CD4-positive, alpha-beta memory T cell (primary cell): ENCODE data around the gene DENND2A. TPM values are rescaled to one million over a fixed set of nuclear protein-coding genes. Genes with fewer than 3 reads are reported as not detected.
A peak's percentile ranks its signal among the peaks of the same experiment; 100 is the strongest.

Experiments
- CTCF ChIA-PET: fragments of 350-600 bp; sonication (Branson Sonifier 250); formaldehyde crosslinking; loops from one replicate; lab custom pipeline; 2021; ENCODE audit warnings: inconsistent platforms; ENCODE audit not compliant: partially characterized antibody; lab: Charles Lee
- POLR2A ChIA-PET: fragments of 350-600 bp; sonication (Branson Sonifier 250); formaldehyde crosslinking; loops from one replicate; lab custom pipeline; 2021; ENCODE audit not compliant: partially characterized antibody; lab: Charles Lee
- DNase-seq, 5 donors: peaks; one replicate each; pipeline versions ENCODE4 v3.0.0 to v3.0.0-alpha.2; 2020 to 2022; ENCODE audit warnings: mixed read lengths in 1 of 5
- H3K27ac ChIP-seq: one replicate; pipeline ENCODE4 v1.7.0; 2013; ENCODE audit warnings: low read depth, low read length
- H3K27me3 ChIP-seq: 2 replicates; pipeline ENCODE4 v1.7.0; 2013; ENCODE audit warnings: mild to moderate bottlenecking, low read length, moderate library complexity; ENCODE audit not compliant: insufficient read depth
- H3K36me3 ChIP-seq: 2 replicates; pipeline ENCODE4 v1.7.0; 2013; ENCODE audit warnings: mild to moderate bottlenecking, low read length, moderate library complexity; ENCODE audit not compliant: insufficient read depth
- H3K4me1 ChIP-seq: 2 replicates; pipeline ENCODE4 v1.7.0; 2013; ENCODE audit warnings: mild to moderate bottlenecking, low read length, moderate library complexity; ENCODE audit not compliant: insufficient read depth
- H3K4me3 ChIP-seq, 2 donors: one replicate each; pipeline ENCODE4 v1.7.0; 2013; ENCODE audit warnings: low read length in 2 of 2, mild to moderate bottlenecking in 1 of 2
- H3K9me3 ChIP-seq, 2 donors: one replicate each; pipeline ENCODE4 v1.7.0; 2013; ENCODE audit warnings: low read length in 2 of 2, control low read depth in 1 of 2; ENCODE audit not compliant: control insufficient read depth in 1 of 2
- H3K27ac Mint-ChIP-seq, 7 donors: one replicate each; pipeline ENCODE4 v1.8.0; 2020 to 2021; ENCODE audit warnings: mixed read lengths in 7 of 7, mild to moderate bottlenecking in 6 of 7, inconsistent platforms in 3 of 7, moderate library complexity in 3 of 7
- H3K27me3 Mint-ChIP-seq, 2 donors: one replicate each; pipeline ENCODE4 v1.8.0; 2020 to 2021; ENCODE audit warnings: mixed read lengths in 2 of 2
- H3K36me3 Mint-ChIP-seq, 2 donors: one replicate each; pipeline ENCODE4 v1.8.0; 2020 to 2021; ENCODE audit warnings: mixed read lengths in 2 of 2, inconsistent platforms in 1 of 2, mild to moderate bottlenecking in 1 of 2
- H3K4me1 Mint-ChIP-seq, 4 donors: one replicate each; pipeline ENCODE4 v1.8.0; 2020 to 2021; ENCODE audit warnings: mixed read lengths in 4 of 4, mild to moderate bottlenecking in 1 of 4
- H3K4me3 Mint-ChIP-seq, 8 donors: one replicate each; pipeline ENCODE4 v1.8.0; 2020 to 2021; ENCODE audit warnings: mixed read lengths in 8 of 8, mild to moderate bottlenecking in 7 of 8, moderate library complexity in 6 of 8, inconsistent platforms in 3 of 8
- H3K9me3 Mint-ChIP-seq, 8 donors: one replicate each; pipeline ENCODE4 v1.8.0; 2020 to 2021; ENCODE audit warnings: mixed read lengths in 8 of 8, mild to moderate bottlenecking in 5 of 8, inconsistent platforms in 3 of 8, moderate library complexity in 1 of 8
- intact Hi-C: fragments of 100-400 bp; cut with micrococcal nuclease; formaldehyde crosslinking; loops from one replicate; pipeline ENCODE4 v1.15.1; 2023
- polyA plus RNA-seq, 2 donors: library from polyadenylated mRNA; unstranded; fragments of 300-500 nt; fragmentation: Illumina TruSeq; gene quantifications; one replicate each; pipeline ENCODE4 v1.2.3, GENCODE V29; 2021
- total RNA-seq, 2 experiments: library from RNA; stranded (reverse); gene quantifications; one replicate each; pipeline ENCODE4 v1.2.3, GENCODE V29; 2021

Gene DENND2A
- total and polyA plus RNA-seq, 4 experiments from 2014 or later: not detected

DNA sequence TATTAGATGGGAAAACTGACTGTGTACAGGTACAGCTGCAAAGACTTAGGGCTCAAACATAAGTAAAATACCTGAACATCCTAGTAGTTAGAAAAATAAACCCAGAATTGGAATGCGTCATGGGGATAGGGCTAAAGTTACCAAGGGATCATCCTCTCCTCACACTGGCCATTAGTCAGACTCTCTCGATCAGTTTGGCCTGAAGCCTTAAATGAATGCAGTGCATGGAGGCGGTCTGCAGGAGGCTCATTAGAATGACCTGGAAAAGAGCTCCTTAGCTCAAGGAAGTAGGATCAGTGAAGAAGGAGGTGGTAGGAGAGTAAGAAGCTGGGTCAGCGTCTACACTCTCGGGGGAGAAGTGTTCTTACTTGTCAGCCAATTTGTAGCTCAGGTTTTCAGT lies 35.3 kb downstream of the DENND2A start:
- no peaks in the 10 kb centered on the region for H3K4me1 ChIP-seq
- Mint-ChIP-seq H3K27ac (no peak overlapping the region), H3K27me3 (peaks cover 3 to 4% of the 10 kb centered on the region in 2 donors), H3K4me1 (no peaks in the 10 kb centered on the region), H3K4me3 (no peak overlapping the region), H3K9me3 (no peaks in the 10 kb centered on the region), H3K36me3 (no peaks in the 10 kb centered on the region)
- DNase-seq: no peak
- intact Hi-C loops: no loop called here
- H3K9me3 ChIP-seq: no peaks in the 10 kb centered on the region
- ChIA-PET POLR2A (no interaction called here), CTCF (no interaction called here)
- H3K27ac ChIP-seq: no peak overlapping the region
- H3K4me3 ChIP-seq: no peak overlapping the region
- H3K27me3 ChIP-seq: no peaks in the 10 kb centered on the region
- no peaks in the 10 kb centered on the region for H3K36me3 ChIP-seq

DNA sequence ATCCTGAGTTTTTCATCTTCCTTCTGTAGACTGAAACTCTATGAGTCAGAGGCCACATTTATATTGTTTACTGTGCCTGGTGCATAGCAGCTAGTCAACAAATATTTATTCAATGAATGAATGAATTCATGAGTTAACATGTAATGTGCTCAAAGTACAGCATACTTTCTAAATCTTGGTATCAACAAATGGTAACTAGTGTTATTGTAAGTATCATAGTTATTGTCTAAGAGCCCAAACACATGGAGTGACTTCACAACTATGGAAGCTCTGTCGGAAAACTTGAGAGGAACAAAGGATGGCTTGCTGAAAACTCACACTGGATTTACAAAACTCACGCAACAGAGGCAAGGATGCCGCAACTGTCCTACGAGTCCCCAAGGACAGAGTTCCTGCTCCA lies 35.9 kb downstream of the DENND2A start:
- Histone ChIP-seq H3K4me1 (no peaks in the 10 kb centered on the region), H3K36me3 (no peaks in the 10 kb centered on the region), H3K9me3 (no peaks in the 10 kb centered on the region), H3K27me3 (no peaks in the 10 kb centered on the region), H3K4me3 (no peak overlapping the region), H3K27ac (no peak overlapping the region)
- ChIA-PET POLR2A (no interaction called here), CTCF (no interaction called here)
- Mint-ChIP-seq H3K27me3 (peaks cover 6 to 8% of the 10 kb centered on the region in 2 donors), H3K4me1 (no peaks in the 10 kb centered on the region), H3K36me3 (no peaks in the 10 kb centered on the region), H3K9me3 (no peaks in the 10 kb centered on the region), H3K4me3 (no peak overlapping the region), H3K27ac (no peak overlapping the region)
- intact Hi-C loops: no loop called here
- DNase-seq: no peak

DNA sequence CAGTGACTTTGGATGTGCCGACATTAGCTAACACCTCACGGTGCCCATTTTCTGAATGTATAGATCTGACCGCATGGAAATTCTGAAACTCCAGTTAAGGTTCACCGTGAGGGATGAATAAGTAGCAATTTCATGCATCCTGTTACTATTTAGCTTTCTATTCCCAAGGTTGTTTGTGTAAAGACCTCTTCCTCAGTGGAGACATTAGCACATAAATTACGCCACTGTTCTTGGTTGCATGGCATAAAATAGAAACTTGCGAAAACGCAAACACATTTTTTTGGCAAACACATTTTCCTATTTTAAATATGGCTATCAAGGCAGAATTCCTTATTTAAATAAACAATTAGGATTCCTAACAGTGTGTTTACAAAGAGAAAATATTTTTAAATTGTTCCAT lies 36.5 kb downstream of the DENND2A start:
- intact Hi-C loops: no loop called here
- ChIA-PET POLR2A (no interaction called here), CTCF (no interaction called here)
- H3K27me3 Mint-ChIP-seq: peaks cover 6 to 8% of the 10 kb centered on the region in 2 donors
- H3K9me3 Mint-ChIP-seq: no peaks in the 10 kb centered on the region
- no peak overlapping the region for H3K4me3 Mint-ChIP-seq
- no peaks in the 10 kb centered on the region for H3K4me1 ChIP-seq
- H3K4me3 ChIP-seq: no peak overlapping the region
- no peaks in the 10 kb centered on the region for H3K36me3 Mint-ChIP-seq
- no peaks in the 10 kb centered on the region for H3K27me3 ChIP-seq
- H3K9me3 ChIP-seq: no peaks in the 10 kb centered on the region
- no peaks in the 10 kb centered on the region for H3K36me3 ChIP-seq
- no peak overlapping the region for H3K27ac Mint-ChIP-seq
- no peak for DNase-seq
- H3K27ac ChIP-seq: no peak overlapping the region
- no peaks in the 10 kb centered on the region for H3K4me1 Mint-ChIP-seq

DNA sequence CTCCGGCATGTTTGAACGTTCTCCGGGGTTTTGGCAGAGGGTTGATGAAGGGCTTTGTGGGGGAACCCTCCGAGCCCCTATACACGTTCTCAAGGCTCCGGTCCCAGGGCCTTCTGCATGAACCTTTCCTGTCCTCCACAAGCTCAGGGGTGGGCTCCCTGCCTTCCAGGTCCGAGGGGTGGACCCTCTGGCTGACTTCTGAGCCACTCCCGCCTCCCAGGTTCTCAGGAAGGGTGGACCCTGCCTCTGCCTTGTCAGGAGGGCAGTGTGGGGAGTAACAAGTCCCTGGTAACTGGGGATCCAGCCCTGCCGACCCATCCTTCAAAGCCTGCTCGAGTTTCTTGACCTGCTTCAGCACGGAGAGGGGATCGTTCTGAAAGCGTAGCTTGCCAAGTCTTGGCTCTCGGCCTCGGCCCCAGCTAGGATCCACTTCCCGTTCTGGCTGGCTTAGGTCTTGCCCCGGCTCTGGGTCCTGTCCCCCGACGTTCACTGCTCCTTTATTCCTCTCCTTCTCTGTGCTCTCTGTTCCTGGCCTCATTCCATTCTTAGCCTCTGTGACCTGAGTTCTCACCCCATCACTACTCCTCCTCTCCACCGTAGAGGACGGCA lies 38.9 kb downstream of the DENND2A start:
- intact Hi-C loops: no loop called here
- Histone ChIP-seq H3K4me1 (no peaks in the 10 kb centered on the region), H3K9me3 (no peaks in the 10 kb centered on the region), H3K27ac (no peak overlapping the region), H3K4me3 (no peak overlapping the region), H3K36me3 (no peaks in the 10 kb centered on the region), H3K27me3 (no peaks in the 10 kb centered on the region)
- Mint-ChIP-seq H3K9me3 (no peaks in the 10 kb centered on the region), H3K27me3 (peaks cover 8 to 11% of the 10 kb centered on the region in 2 donors), H3K27ac (no peak overlapping the region), H3K36me3 (no peaks in the 10 kb centered on the region), H3K4me1 (no peaks in the 10 kb centered on the region), H3K4me3 (no peak overlapping the region)
- DNase-seq: no peak
- POLR2A ChIA-PET: no interaction called here
- CTCF ChIA-PET: no interaction called here

DNA sequence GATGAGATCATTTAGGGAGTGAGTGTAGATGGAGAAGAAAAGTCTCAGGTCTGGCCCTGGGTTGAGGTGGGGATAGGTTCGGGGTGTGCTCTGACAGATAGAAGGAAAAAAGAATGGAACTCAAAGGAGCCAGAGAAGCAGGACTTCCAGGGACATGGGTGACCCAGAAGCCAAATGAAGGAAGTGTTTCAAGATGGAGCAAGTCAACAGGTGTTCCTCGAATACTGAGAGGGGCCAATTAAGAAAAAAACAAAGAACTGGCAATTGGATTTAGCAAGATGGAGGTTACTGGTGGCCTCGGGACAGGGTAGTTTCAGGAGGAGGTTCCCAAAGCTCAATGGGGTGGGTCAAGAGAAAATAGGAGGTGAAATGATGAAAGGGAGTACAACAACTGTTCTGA lies 40.3 kb downstream of the DENND2A start:
- intact Hi-C loops: no loop called here
- CTCF ChIA-PET: no interaction called here

DNA sequence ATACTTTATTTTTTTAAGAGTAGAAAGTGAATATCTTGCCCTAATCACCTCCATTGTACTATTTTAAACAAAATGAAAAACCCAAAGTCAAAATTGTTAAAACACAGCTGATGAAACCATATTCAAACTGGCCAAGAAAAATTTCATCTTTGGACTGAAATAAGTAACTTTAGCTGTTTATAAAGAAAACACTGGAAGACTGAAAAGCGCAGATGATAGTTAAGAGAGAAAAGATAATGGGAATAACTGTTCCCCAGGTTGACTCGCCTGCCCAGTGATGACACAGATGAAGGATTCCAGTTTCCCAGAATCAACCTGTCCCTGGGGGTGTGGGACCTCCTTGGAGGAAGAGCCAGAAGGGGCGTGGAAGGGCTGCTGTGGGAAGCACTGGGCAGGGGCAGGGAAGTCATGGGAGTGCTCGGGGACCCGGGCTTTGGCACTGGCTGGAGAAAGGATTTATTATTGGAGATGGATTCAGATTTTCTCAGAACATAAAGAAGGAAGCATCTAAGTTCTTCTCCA lies 43.1 kb downstream of the DENND2A start:
- ChIA-PET POLR2A (no interaction called here), CTCF (no interaction called here)
- Mint-ChIP-seq H3K36me3 (no peaks in the 10 kb centered on the region), H3K9me3 (no peaks in the 10 kb centered on the region), H3K27me3 (peaks cover 12 to 18% of the 10 kb centered on the region in 2 donors), H3K27ac (peak overlapping the region in 1 of 7 donors; percentile 30), H3K4me1 (peaks cover 0 to 4% (median 0%) of the 10 kb centered on the region in 4 donors), H3K4me3 (no peak overlapping the region)
- Histone ChIP-seq H3K27ac (no peak overlapping the region), H3K4me3 (no peak overlapping the region), H3K36me3 (no peaks in the 10 kb centered on the region), H3K4me1 (no peaks in the 10 kb centered on the region), H3K9me3 (no peaks in the 10 kb centered on the region), H3K27me3 (no peaks in the 10 kb centered on the region)
- intact Hi-C loops: no loop called here
- DNase-seq: no peak

More for the DNA sequence above, 40.3 kb downstream of the DENND2A start:
- Mint-ChIP-seq H3K36me3 (no peaks in the 10 kb centered on the region), H3K4me3 (no peak overlapping the region), H3K27ac (no peak overlapping the region), H3K9me3 (no peaks in the 10 kb centered on the region), H3K4me1 (no peaks in the 10 kb centered on the region), H3K27me3 (peaks cover 8 to 14% of the 10 kb centered on the region in 2 donors)
- POLR2A ChIA-PET: no interaction called here
- no peak for DNase-seq
- no peak overlapping the region for H3K27ac ChIP-seq
- H3K27me3 ChIP-seq: no peaks in the 10 kb centered on the region
- no peak overlapping the region for H3K4me3 ChIP-seq
- no peaks in the 10 kb centered on the region for H3K4me1 ChIP-seq
- no peaks in the 10 kb centered on the region for H3K9me3 ChIP-seq
- no peaks in the 10 kb centered on the region for H3K36me3 ChIP-seq

DNA sequence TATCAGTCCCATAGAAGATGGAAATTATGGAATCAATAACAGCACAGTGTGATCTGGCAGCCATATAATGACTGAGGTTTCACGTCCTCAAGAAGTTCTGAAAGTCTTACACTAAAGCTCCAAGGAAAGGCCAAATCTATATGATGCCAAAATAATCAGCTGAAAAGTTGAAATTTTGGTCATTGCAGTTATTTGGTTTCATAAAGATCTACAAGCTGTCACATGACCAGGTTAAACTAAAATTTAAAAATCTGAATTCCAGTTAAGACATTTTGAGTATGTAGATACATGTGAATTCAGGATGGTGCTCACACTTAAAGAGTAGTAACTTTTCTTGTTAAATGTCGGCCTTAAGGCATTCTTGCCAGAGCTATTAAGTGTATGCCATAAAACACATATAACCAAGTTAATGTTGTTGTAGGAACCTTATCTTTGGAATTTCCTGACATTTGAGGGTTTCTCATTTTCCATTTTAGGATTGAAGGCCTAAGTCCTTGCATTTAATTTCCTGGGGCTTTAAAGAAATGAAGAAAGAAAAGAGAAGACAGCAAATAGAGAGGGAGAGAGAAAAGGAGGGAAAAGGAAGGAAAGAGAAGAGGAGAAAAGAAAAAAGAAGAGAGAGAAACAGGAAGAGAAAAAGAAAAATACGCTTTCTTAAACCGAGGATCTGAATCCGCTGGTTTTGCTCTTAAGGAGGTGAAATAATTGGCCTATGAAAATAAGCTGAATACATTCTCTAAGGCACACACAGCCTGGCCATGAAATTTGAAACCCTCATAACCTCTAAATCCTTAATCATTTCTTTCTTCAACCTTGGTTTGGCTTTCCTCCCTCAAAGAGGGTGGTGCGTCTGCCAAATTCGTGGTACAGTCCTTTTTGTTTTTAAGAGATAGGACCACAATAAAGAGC lies 43.8 kb downstream of the DENND2A start:
- H3K4me3 ChIP-seq: no peak overlapping the region
- no peaks in the 10 kb centered on the region for H3K36me3 ChIP-seq
- no peaks in the 10 kb centered on the region for H3K9me3 ChIP-seq
- peaks cover 0 to 4% (median 0%) of the 10 kb centered on the region in 4 donors for H3K4me1 Mint-ChIP-seq
- ChIA-PET POLR2A (no interaction called here), CTCF (interaction anchor here (0.8 kb wide), 1 partner anchor 57 kb away, joined by 3 read pairs; no protein-coding TSS in a partner anchor)
- H3K36me3 Mint-ChIP-seq: no peaks in the 10 kb centered on the region
- intact Hi-C loops: no loop called here
- H3K9me3 Mint-ChIP-seq: no peaks in the 10 kb centered on the region
- peak overlapping the region in 1 of 7 donors; percentile 19 for H3K27ac Mint-ChIP-seq
- no peak overlapping the region for H3K27ac ChIP-seq
- no peak for DNase-seq
- H3K27me3 Mint-ChIP-seq: peaks cover 8 to 18% of the 10 kb centered on the region in 2 donors
- no peaks in the 10 kb centered on the region for H3K27me3 ChIP-seq
- no peak overlapping the region for H3K4me3 Mint-ChIP-seq
- H3K4me1 ChIP-seq: no peaks in the 10 kb centered on the region
